Measurements from ENCODE around the gene KRT3. TPM values are rescaled to one million over a fixed set of nuclear protein-coding genes. Genes with fewer than 3 reads are reported as not detected.
"Not testable (repeated sequence)": the region's sequence is repeated elsewhere in the genome, so short reads cannot be mapped to it uniquely, and the experiment has no call there.

The KRT3 gene
- total RNA-seq, 1 donor from 2014 or later, result not detected

- no peak for DNase-seq
Measured at GRCh38 chr12:52759695-52760094, 36.2 kb downstream of the KRT3 start.

GRCh38 chr12:52759218-52759617 lies 36.7 kb downstream of the KRT3 start:
- DNase-seq, result no peak

- no peak for DNase-seq
Measured at GRCh38 chr12:52757449-52758176, 38.3 kb downstream of the KRT3 start.

- DNase-seq, result no peak
Measured at GRCh38 chr12:52756281-52756960, 39.5 kb downstream of the KRT3 start.

- no peak for DNase-seq
Measured at GRCh38 chr12:52755533-52755932, 40.4 kb downstream of the KRT3 start.

- DNase-seq, result no peak
Measured at GRCh38 chr12:52754135-52754534, 41.8 kb downstream of the KRT3 start.

- no peak for DNase-seq
Measured at GRCh38 chr12:52753283-52753682, 42.6 kb downstream of the KRT3 start.

GRCh38 chr12:52752516-52752915 lies 43.4 kb downstream of the KRT3 start:
- no peak for DNase-seq

GRCh38 chr12:52751795-52752194 lies 44.1 kb downstream of the KRT3 start:
- no peak for DNase-seq

GRCh38 chr12:52750532-52750931 lies 45.4 kb downstream of the KRT3 start:
- DNase-seq, result not testable (repeated sequence)

- no peak for DNase-seq
Measured at GRCh38 chr12:52749827-52750226, 46.1 kb downstream of the KRT3 start.

- DNase-seq, result no peak
Measured at GRCh38 chr12:52748578-52748977, 47.3 kb downstream of the KRT3 start.

GRCh38 chr12:52745554-52745953 lies 50.4 kb downstream of the KRT3 start:
- no peak for DNase-seq

- no peak for DNase-seq
Measured at GRCh38 chr12:52744493-52745156, 51.3 kb downstream of the KRT3 start.

GRCh38 chr12:52742822-52743457 lies 53.0 kb downstream of the KRT3 start:
- no peak for DNase-seq

- no peak for DNase-seq
Measured at GRCh38 chr12:52742196-52742580, 53.7 kb downstream of the KRT3 start.

- DNase-seq, result peak; percentile 62
Measured at GRCh38 chr12:52741375-52742195, 54.3 kb downstream of the KRT3 start.

- no peak for DNase-seq
Measured at GRCh38 chr12:52740584-52740983, 55.3 kb downstream of the KRT3 start.

- no peak for DNase-seq
Measured at GRCh38 chr12:52739963-52740362, 56.0 kb downstream of the KRT3 start.

All from dermis blood vessel endothelial cell (primary cell).